Activated CD8-positive, alpha-beta T cell treated with anti-CD3 and anti-CD28 coated beads, Interleukin-2, amount 10 ng/mL, durations not matched to agents 7 days and 5 days (primary cell): ENCODE measurements around the gene GPLD1. TPM values are rescaled to one million over a fixed set of nuclear protein-coding genes. Genes with fewer than 3 reads are reported as not detected.
"Not testable (repeated sequence)": the region's sequence is repeated elsewhere in the genome, so short reads cannot be mapped to it uniquely, and the experiment has no call there.

Source experiments
- ATAC-seq: fragments of 150-1000 bp; cut with Tn5 transposase; one replicate; pipeline ENCODE4 v1.10.0; 2021; ENCODE audit warnings: moderate library complexity
- CTCF ChIA-PET: fragments of 350-600 bp; sonication (Branson Sonifier 250); formaldehyde crosslinking; loops from one replicate; lab custom pipeline; 2021; ENCODE audit warnings: antibody characterized with exemption; lab: Charles Lee
- POLR2A ChIA-PET: fragments of 350-600 bp; sonication (Branson Sonifier 250); formaldehyde crosslinking; loops from one replicate; lab custom pipeline; 2021; ENCODE audit warnings: antibody characterized with exemption; lab: Charles Lee
- DNase-seq: peaks from one replicate; pipeline ENCODE4 v3.0.0-alpha.2; 2020
- H3K27ac Mint-ChIP-seq: one replicate; pipeline ENCODE4 v1.8.0; 2021; ENCODE audit warnings: mild to moderate bottlenecking, mixed read lengths
- H3K27me3 Mint-ChIP-seq: one replicate; pipeline ENCODE4 v1.8.0; 2021; ENCODE audit warnings: low read depth, mixed read lengths
- H3K36me3 Mint-ChIP-seq: one replicate; pipeline ENCODE4 v1.8.0; 2021; ENCODE audit warnings: low read depth, mixed read lengths
- H3K4me1 Mint-ChIP-seq: one replicate; pipeline ENCODE4 v1.8.0; 2021; ENCODE audit warnings: low read depth, mixed read lengths
- H3K4me3 Mint-ChIP-seq: one replicate; pipeline ENCODE4 v1.8.0; 2021; ENCODE audit warnings: mild to moderate bottlenecking, mixed read lengths
- H3K9me3 Mint-ChIP-seq: one replicate; pipeline ENCODE4 v1.8.0; 2022; ENCODE audit warnings: mixed read lengths; ENCODE audit not compliant: insufficient read depth
- total RNA-seq, 2 experiments: library from RNA; stranded (reverse); gene quantifications; one replicate each; pipeline ENCODE4 v1.2.3, GENCODE V29; 2021

The GPLD1 gene
- total RNA-seq, 2 experiments from 2014 or later = 0.34 to 0.45 TPM

DNA sequence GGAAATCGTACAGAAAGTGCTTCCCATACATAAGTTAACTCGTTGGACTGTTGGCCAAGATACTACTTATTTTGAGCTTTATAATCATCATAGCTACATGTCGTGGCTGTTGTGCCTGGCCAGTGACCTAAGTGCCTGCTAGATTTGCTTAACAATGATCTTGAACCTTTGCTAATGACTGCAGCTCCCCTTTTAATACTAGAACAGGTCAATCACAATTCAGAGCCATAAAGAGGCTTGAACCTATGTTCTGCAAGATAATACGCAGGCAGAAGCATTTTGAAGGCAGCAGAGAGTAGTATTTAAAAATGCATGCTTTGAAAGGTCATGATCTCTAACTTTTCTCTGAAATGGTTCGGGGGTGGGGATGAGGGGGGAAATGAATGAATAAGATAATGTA is 84.1 kb downstream of the GPLD1 start:
- H3K27me3 Mint-ChIP-seq = peaks cover 7% of the 10 kb centered on the region
- H3K4me3 Mint-ChIP-seq = no peak overlapping the region
- POLR2A ChIA-PET = interaction anchor here (1.0 kb wide), 1 partner anchor 75 kb away, joined by 3 read pairs; no protein-coding TSS in a partner anchor
- ATAC-seq = no peak
- no peak overlapping the region for H3K27ac Mint-ChIP-seq
- peaks cover 23% of the 10 kb centered on the region for H3K36me3 Mint-ChIP-seq
- CTCF ChIA-PET = no interaction called here
- DNase-seq = no peak
- H3K9me3 Mint-ChIP-seq = no peaks in the 10 kb centered on the region
- H3K4me1 Mint-ChIP-seq = peaks cover 31% of the 10 kb centered on the region

DNA sequence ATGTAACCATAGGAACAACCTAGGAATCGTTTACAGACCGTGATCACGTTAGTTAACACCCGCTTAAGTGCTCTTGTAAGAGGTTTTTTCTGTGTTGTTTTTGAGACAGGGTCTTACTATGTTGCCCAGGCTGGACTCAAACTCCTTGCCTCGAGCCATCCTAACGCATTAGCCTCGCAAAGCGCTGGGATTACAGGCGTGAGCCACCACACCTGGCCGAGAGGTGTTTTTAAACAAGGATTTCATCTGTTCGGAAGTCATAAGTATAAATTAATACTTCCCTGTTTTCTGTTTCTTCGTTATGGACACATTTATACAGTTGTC is 85.9 kb downstream of the GPLD1 start:
- peak overlapping the region; percentile 70 for H3K27ac Mint-ChIP-seq
- H3K4me1 Mint-ChIP-seq = peaks cover 31% of the 10 kb centered on the region
- POLR2A ChIA-PET = no interaction called here
- peaks cover 17% of the 10 kb centered on the region for H3K36me3 Mint-ChIP-seq
- H3K4me3 Mint-ChIP-seq = peak overlapping the region; percentile 88
- DNase-seq (no peak), ATAC-seq (no peak)
- H3K9me3 Mint-ChIP-seq = no peaks in the 10 kb centered on the region
- CTCF ChIA-PET = no interaction called here
- peaks cover 16% of the 10 kb centered on the region for H3K27me3 Mint-ChIP-seq

DNA sequence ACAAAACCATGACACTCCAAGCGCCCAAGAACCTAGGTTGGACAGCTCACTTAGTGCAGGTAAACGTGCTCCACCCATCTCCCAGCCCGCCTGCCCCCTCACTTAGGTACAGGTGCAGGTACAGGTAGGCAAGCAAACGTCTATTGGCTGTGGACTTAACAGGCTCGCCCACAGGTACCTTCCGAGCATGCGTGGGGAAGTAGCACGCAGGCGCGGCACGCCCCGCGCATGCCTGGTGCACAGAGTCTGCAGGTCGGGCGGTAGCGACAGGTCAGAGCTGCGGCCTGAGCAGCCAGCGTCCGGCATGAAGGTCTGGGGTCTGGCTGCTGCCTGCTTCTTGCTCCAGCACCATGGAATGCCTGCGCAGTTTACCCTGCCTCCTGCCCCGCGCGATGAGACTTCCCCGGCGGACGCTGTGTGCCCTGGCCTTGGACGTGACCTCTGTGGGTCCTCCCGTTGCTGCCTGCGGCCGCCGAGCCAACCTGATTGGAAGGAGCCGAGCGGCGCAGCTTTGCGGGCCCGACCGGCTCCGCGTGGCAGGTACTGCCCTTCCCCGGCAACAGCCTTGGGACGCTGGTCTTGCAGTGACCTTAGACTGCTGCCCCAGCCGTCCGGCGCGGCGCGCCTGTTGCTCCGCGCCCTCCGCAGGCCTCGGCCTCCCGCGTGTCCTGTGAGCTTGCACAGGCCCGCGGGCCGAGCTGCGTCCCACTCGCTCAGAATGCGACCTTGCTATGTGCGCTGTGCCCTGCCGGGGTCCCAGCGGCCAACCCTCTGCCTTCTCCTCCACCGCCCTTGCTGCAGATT is 86.5 kb downstream of the GPLD1 start, which contains the start of gene MRS2:
TSS of gene MRS2 (plus strand) at position 240 of the 804 bp plus-strand sequence. CDS start at position 351, 111 bp downstream.
- ChIA-PET POLR2A (no interaction called here), CTCF (interaction anchor here (0.6 to 1.7 kb wide), 3 partner anchors 12 to 178 kb away, joined by 3 to 5 read pairs (median 4); no protein-coding TSS in a partner anchor)
- H3K27ac Mint-ChIP-seq = peak within 1 kb of the TSS; percentile 70
- peak within 1 kb of the TSS; percentile 88 for H3K4me3 Mint-ChIP-seq
- ATAC-seq (peak; percentile 94), DNase-seq (peak; percentile 78)
- no peaks in the 10 kb centered on the region for H3K9me3 Mint-ChIP-seq
- H3K27me3 Mint-ChIP-seq = peaks cover 19% of the 10 kb centered on the region
- H3K4me1 Mint-ChIP-seq = peaks cover 31% of the 10 kb centered on the region
- H3K36me3 Mint-ChIP-seq = peaks cover 17% of the 10 kb centered on the region

DNA sequence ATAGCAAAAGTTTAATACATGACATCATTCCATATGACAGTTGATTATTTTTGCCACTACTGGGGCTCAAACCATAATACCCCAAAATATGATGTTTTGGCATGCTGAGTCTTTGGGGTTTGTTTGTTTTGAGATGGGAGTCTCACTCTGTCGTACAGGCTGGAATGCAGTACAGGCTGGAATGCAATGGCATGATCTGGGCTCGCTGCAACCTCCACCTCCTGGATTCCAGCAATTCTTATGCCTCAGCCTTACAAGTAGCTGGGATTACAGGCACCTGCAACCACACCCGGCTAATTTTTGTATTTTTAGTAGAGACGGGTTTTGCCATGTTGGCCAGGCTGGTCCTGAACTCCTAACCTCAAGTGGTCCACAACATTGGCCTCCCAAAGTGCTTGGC is 87.9 kb downstream of the GPLD1 start:
- H3K36me3 Mint-ChIP-seq = peaks cover 17% of the 10 kb centered on the region
- POLR2A ChIA-PET = no interaction called here
- peaks cover 27% of the 10 kb centered on the region for H3K27me3 Mint-ChIP-seq
- peaks cover 31% of the 10 kb centered on the region for H3K4me1 Mint-ChIP-seq
- no peaks in the 10 kb centered on the region for H3K9me3 Mint-ChIP-seq
- H3K27ac Mint-ChIP-seq = no peak overlapping the region
- no peak for DNase-seq
- no peak for ATAC-seq
- CTCF ChIA-PET = interaction anchor here (1.7 kb wide), 1 partner anchor 179 kb away, joined by 5 read pairs; no protein-coding TSS in a partner anchor
- no peak overlapping the region for H3K4me3 Mint-ChIP-seq

DNA sequence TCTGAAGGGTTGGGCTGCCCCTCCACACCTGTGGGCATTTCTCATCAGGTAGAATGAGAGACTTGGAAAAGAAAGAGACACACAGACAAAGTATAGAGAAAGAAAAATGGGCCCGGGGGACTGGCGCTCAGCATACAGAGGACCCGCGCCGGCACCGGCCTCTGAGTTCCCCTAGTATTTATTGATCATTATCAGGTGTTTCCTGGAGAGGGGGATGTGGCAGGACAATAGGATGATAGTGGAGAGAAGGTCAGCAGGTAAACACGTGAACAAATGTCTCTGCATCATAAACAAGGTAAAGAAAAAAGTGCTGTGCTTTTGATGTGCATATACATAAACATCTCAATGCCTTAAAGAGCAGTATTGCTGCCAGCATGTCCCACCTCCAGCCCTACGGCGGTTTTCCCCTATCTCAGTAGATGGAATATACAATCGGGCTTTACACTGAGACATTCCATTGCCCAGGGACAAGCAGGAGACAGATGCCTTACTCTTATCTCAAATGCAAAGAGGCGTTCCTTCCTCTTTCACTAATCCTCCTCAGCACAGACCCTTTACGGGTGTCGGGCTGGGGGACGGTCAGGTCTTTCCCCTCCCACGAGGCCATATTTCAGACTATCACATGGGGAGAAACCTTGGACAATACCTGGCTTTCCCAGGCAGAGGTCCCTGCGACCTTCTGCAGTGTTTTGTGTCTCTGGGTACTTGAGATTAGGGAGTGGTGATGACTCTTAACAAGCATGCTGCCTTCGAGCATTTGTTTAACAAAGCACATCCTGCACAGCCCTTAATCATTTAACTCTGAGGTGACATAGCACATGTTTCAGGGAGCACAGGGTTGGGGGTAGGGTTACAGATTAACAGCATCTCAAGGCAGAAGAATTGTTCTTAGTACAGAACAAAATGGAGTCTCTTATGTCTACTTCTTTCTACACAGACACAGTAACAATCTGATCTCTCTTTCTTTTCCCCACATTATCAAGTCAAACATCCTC is 89.0 kb downstream of the GPLD1 start:
- CTCF ChIA-PET = not testable (repeated sequence)

DNA sequence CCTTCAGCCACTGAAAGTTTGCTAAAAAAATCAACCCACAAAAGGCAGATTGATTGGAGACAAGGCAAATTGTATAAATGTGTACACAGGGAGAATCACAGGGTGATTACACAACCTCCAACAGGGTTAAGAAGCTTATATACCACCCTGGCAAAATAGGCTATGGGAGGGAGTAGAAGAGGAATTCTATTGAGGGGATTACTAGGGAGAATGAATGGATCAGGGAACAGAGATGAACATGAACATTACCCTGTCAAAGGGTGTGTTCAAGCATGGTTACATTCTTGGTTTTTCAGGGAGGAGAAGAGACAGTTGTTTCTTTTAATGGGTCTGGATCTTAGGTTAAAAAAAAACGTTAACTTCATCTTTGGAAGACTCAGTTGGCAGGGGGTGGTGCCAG is 91.7 kb downstream of the GPLD1 start:
- CTCF ChIA-PET = interaction anchor here (1.2 kb wide), 1 partner anchor 11 kb away, joined by 4 read pairs; no protein-coding TSS in a partner anchor

More for the DNA sequence above, 89.0 kb downstream of the GPLD1 start:
- not testable (repeated sequence) for DNase-seq, H3K9me3 Mint-ChIP-seq, H3K4me3 Mint-ChIP-seq, H3K27ac Mint-ChIP-seq, ATAC-seq
- peaks cover 11% of the 10 kb centered on the region for H3K36me3 Mint-ChIP-seq
- H3K27me3 Mint-ChIP-seq = peaks cover 30% of the 10 kb centered on the region
- POLR2A ChIA-PET = interaction anchor here (0.6 kb wide), 1 partner anchor 1603 kb away, joined by 3 read pairs; no protein-coding TSS in a partner anchor
- H3K4me1 Mint-ChIP-seq = peaks cover 29% of the 10 kb centered on the region

DNA sequence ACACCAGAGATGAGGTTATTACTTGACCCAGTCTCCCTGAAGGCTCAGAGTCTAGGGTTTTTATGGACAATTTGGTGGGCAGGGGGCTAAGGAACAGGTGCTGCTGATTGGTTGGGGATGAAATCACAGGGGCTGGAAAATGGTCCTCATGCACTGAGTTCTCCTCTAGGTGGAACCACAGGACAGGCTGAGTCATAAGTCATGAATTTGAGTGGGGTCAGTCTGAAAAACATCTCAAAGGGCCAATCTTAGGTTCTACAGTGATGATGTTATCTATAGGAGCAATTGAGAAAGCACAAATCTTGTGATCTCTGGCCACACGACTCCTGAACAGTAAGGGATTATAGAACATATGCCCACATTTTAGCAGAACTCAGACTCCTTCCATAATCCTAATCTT is 92.6 kb downstream of the GPLD1 start:
- H3K36me3 Mint-ChIP-seq = no peaks in the 10 kb centered on the region
- no peak overlapping the region for H3K4me3 Mint-ChIP-seq
- H3K9me3 Mint-ChIP-seq = no peaks in the 10 kb centered on the region
- POLR2A ChIA-PET = no interaction called here
- CTCF ChIA-PET = interaction anchor here (1.0 to 1.2 kb wide), 2 partner anchors 10 to 37 kb away, joined by 3 to 4 read pairs; no protein-coding TSS in a partner anchor
- H3K27me3 Mint-ChIP-seq = peaks cover 37% of the 10 kb centered on the region
- peaks cover 6% of the 10 kb centered on the region for H3K4me1 Mint-ChIP-seq
- DNase-seq (no peak), ATAC-seq (no peak)
- no peak overlapping the region for H3K27ac Mint-ChIP-seq

More for the DNA sequence above, 91.7 kb downstream of the GPLD1 start:
- H3K27me3 Mint-ChIP-seq = peaks cover 35% of the 10 kb centered on the region
- H3K36me3 Mint-ChIP-seq = no peaks in the 10 kb centered on the region
- no peak overlapping the region for H3K27ac Mint-ChIP-seq
- no peak for DNase-seq
- no peak for ATAC-seq
- POLR2A ChIA-PET = no interaction called here
- peaks cover 8% of the 10 kb centered on the region for H3K4me1 Mint-ChIP-seq
- no peaks in the 10 kb centered on the region for H3K9me3 Mint-ChIP-seq
- H3K4me3 Mint-ChIP-seq = no peak overlapping the region

DNA sequence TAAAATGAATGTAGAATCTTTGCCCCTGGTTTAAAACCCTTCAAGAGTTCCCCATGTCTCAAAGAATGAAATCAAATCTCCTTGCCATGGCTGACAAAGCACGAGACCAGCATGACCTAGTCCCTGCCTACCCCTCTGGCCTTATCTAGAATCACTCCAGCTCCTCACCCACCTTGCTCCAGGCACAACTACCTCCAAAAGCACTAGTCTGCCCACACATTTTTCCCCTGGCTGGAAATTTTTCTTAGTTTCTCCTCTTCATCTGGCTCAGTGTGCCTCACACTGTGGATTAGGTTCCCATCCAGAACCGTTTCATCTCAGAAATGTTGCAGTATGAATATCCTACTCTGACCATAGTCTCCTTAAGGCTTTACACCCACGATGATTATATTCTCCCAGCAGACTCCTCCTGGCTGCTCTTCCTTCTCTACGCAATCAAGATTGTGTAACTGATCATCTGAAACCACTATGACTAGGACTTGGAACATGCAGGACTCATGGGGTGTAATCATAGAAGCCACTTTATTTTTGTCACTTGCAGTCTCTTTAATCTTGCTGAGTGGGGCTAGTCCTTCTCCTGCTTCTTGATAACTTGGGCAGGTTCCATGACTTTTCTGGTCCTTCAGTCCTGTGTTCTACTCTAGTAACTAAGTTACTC is 94.5 kb downstream of the GPLD1 start:
- Mint-ChIP-seq H3K9me3 (no peaks in the 10 kb centered on the region), H3K27me3 (peaks cover 29% of the 10 kb centered on the region), H3K27ac (no peak overlapping the region), H3K36me3 (no peaks in the 10 kb centered on the region), H3K4me1 (peaks cover 12% of the 10 kb centered on the region), H3K4me3 (no peak overlapping the region)
- ATAC-seq (no peak), DNase-seq (no peak)
- ChIA-PET POLR2A (no interaction called here), CTCF (no interaction called here)

DNA sequence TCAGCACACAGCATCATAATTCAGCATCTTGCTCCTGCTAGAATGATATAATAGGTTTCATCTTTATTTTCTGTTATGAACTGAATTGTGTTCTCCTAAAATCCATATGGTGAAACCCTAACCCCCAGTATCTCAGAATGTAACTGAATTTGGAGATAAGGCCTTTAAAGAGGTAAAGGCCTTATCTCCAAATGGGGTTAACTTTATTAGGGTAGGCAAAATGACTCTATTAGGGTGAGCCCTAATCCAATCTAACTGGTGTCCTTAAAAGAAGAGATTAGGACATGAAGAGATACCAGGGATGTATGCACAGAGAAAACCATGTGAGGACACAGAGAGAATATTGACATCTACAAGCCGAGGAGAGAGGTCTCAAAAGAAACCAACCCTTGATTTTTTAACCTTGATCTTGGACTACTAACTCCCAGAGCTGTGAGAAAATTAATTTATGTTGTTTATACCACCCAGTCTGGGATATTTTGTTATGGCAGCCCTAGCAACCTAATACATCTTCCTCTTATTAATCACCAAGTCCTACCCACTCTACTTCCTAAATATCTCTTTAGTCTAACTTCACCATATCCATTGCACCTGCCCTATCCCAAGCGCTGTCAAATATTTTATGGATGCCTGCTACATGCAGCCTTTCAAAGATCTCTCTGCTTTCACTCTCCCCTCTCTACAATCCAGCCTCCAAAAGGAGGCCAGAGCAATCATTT is 95.2 kb downstream of the GPLD1 start:
- ChIA-PET POLR2A (no interaction called here), CTCF (no interaction called here)
- ATAC-seq = no peak
- Mint-ChIP-seq H3K4me1 (peaks cover 12% of the 10 kb centered on the region), H3K27me3 (peaks cover 25% of the 10 kb centered on the region), H3K36me3 (no peaks in the 10 kb centered on the region), H3K4me3 (no peak overlapping the region), H3K9me3 (no peaks in the 10 kb centered on the region), H3K27ac (no peak overlapping the region)
- DNase-seq = no peak

DNA sequence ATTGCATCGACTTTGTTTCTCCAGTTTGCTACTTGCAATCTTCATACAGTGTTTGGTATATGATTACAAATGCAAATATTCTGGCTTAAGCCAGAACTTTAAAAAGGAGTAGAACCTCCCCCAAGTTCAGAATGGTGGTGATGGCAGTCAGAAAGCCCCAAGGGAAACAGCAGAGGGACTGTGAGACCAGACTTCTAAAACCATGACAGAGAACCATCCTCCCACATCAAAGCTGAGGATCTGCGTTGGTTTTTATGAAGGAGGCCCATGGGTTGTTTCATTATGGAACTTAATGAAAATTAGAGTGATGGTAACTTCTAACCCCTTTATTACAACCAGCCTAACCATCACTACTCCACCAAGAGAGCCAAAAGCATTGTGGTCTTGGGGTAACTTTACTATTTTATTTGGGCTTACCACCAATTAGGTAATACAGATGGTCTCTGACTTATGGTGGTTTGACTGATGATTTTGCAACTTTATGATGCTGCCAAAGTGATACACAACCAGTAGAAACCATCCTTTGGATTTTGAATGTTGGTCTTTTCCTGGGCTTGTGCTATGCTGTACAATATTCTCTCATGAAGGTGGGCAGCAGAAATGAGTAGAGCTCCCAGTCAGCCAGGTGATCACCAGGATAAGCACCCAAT is 97.5 kb downstream of the GPLD1 start:
- no peak for DNase-seq
- peaks cover 15% of the 10 kb centered on the region for H3K27me3 Mint-ChIP-seq
- peak; percentile 39 for ATAC-seq
- POLR2A ChIA-PET = no interaction called here
- no peak overlapping the region for H3K27ac Mint-ChIP-seq
- peaks cover 12% of the 10 kb centered on the region for H3K4me1 Mint-ChIP-seq
- no peaks in the 10 kb centered on the region for H3K9me3 Mint-ChIP-seq
- CTCF ChIA-PET = interaction anchor here (1.5 kb wide), 1 partner anchor 32 kb away, joined by 3 read pairs; no protein-coding TSS in a partner anchor
- H3K4me3 Mint-ChIP-seq = no peak overlapping the region
- H3K36me3 Mint-ChIP-seq = no peaks in the 10 kb centered on the region
